Peyer's patch (tissue), 4 donors: ENCODE data around the gene MICAL3. TPM values are rescaled to one million over a fixed set of nuclear protein-coding genes. Genes with fewer than 3 reads are reported as not detected.

Source experiments
- DNase-seq, 3 donors: peaks; one replicate each; pipeline ENCODE4 v3.0.0-alpha.2; 2017 to 2019
- H3K27ac ChIP-seq, 4 donors: fragments of 200-600 bp; sonication (generic); one replicate each; pipeline ENCODE4 v1.5.1; 2016 to 2019
- H3K27me3 ChIP-seq, 2 donors: fragments of 200-600 bp; sonication (generic); one replicate each; pipeline ENCODE4 v1.5.1; 2019
- H3K36me3 ChIP-seq, 3 donors: fragments of 200-600 bp; sonication (generic); one replicate each; pipeline ENCODE4 v1.5.1; 2016 to 2019
- H3K4me1 ChIP-seq, 4 donors: fragments of 200-600 bp; sonication (generic); one replicate each; pipeline ENCODE4 v1.5.1; 2016 to 2019
- H3K4me3 ChIP-seq, 4 donors: fragments of 200-600 bp; sonication (generic); 1 replicate in 3 of 4; 2 replicates in 1 of 4; pipeline ENCODE4 v1.5.1; 2016 to 2019; ENCODE audit warnings: mild to moderate bottlenecking in 1 of 4
- H3K9me3 ChIP-seq, 4 donors: fragments of 200-600 bp; sonication (generic); one replicate each; pipeline ENCODE4 v1.5.1; 2016 to 2019; ENCODE audit warnings: mild to moderate bottlenecking in 1 of 4
- POLR2A ChIP-seq, 2 donors: fragments of 450-650 bp; IDR thresholded peaks; one replicate each; pipeline ENCODE4 v1.5.1; 2017; ENCODE audit warnings: antibody characterized with exemption in 2 of 2, mild to moderate bottlenecking in 2 of 2, moderate library complexity in 2 of 2
- total RNA-seq, 4 donors: library from RNA; depleted of rRNA; stranded (reverse); fragments of >200 nt; gene quantifications; one replicate each; pipeline ENCODE4 v1.1.0, GENCODE V29; 2016
- TF ChIP-seq, protein P1 (sequence below), 6 experiments: fragments of 450-650 bp in 4 of 6; fragments of 200-600 bp in 2 of 6; sonication (generic) in 1 of 6; IDR thresholded peaks; one replicate each; pipeline ENCODE4 v1.5.1; 2017 to 2019; ENCODE audit warnings: antibody characterized with exemption in 6 of 6, mild to moderate bottlenecking in 3 of 6, moderate library complexity in 1 of 6

MICAL3 gene
- total RNA-seq, 4 donors from 2014 or later = 68.5 to 99.1 (median 88.7) TPM

DNA sequence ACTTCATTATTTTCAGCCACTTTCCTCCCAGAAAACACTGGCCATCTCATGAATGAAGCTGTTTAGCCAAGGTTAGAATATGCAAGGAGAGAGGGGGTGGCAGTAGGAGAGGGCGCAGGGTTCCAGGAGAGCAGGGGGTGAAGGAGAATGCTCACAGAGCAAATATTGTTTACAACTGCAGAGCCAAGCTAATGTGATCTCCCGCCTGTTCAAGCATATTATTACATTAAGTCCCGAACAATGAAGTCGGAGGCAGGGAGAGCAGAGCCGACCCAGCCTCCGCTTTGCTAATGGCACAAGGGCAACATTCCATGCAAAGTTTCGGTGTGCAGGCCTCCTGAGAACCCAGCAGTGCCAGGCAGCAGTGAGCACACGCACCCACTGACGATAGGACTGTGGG lies 80.1 kb downstream of the MICAL3 start:
- H3K4me1 ChIP-seq = peaks cover 0 to 22% (median 1%) of the 10 kb centered on the region in 4 donors
- peak overlapping the region in 1 of 4 donors; percentile 3 for H3K27ac ChIP-seq
- no peak for DNase-seq

DNA sequence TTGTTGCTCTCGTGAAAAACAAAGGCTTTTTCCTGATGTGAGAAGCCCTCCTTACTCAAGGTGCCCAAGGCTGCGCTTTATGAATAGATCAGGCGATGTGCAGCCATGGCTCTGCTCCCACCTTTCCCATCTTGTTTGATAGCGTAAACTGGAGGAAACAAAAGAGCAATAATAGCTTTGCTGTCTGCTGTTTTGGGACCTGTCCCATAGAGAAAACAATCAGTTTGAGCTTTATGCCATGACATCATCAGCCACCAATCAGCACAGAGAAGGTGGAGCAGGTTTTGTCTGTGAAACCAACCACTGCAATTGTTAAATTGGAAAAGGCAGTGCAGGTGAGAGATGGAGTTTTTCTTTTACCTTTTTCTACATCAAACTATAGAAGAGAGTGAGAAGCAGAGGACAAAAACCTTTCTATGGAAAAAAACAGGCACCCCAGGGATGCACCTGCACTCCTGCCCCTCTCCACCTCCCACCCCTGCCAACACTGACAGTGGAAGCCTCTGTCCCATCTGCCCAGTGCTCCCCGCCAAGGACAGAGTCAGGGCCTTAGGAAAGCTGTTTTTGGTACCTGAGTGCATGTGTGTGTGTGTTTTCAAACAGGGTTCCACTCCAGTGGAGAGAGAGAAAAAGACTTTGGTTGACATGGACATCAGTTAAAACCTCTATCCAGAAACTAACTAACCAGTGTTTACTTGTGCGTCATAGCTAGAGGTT lies 80.7 kb downstream of the MICAL3 start:
- no peak overlapping the region for H3K4me3 ChIP-seq
- H3K4me1 ChIP-seq = peaks cover 0 to 22% (median 1%) of the 10 kb centered on the region in 4 donors
- peak overlapping the region in 1 of 4 donors; percentile 3 for H3K27ac ChIP-seq
- H3K27me3 ChIP-seq = no peaks in the 10 kb centered on the region
- peak in 1 of 3 donors; percentile 3 for DNase-seq
- H3K9me3 ChIP-seq = no peaks in the 10 kb centered on the region
- no peaks in the 10 kb centered on the region for H3K36me3 ChIP-seq
- TF ChIP-seq POLR2A (IDR thresholded peaks at IDR 0.05) = no peak
- TF ChIP-seq, protein P1, sequence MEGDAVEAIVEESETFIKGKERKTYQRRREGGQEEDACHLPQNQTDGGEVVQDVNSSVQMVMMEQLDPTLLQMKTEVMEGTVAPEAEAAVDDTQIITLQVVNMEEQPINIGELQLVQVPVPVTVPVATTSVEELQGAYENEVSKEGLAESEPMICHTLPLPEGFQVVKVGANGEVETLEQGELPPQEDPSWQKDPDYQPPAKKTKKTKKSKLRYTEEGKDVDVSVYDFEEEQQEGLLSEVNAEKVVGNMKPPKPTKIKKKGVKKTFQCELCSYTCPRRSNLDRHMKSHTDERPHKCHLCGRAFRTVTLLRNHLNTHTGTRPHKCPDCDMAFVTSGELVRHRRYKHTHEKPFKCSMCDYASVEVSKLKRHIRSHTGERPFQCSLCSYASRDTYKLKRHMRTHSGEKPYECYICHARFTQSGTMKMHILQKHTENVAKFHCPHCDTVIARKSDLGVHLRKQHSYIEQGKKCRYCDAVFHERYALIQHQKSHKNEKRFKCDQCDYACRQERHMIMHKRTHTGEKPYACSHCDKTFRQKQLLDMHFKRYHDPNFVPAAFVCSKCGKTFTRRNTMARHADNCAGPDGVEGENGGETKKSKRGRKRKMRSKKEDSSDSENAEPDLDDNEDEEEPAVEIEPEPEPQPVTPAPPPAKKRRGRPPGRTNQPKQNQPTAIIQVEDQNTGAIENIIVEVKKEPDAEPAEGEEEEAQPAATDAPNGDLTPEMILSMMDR (IDR thresholded peaks at IDR 0.05) = no peak

More for the DNA sequence above, 80.1 kb downstream of the MICAL3 start:
- Histone ChIP-seq H3K36me3 (no peaks in the 10 kb centered on the region), H3K27me3 (no peaks in the 10 kb centered on the region), H3K4me3 (no peak overlapping the region), H3K9me3 (no peaks in the 10 kb centered on the region)
- TF ChIP-seq, protein P1 (IDR thresholded peaks at IDR 0.05) = no peak
- TF ChIP-seq POLR2A (IDR thresholded peaks at IDR 0.05) = no peak

DNA sequence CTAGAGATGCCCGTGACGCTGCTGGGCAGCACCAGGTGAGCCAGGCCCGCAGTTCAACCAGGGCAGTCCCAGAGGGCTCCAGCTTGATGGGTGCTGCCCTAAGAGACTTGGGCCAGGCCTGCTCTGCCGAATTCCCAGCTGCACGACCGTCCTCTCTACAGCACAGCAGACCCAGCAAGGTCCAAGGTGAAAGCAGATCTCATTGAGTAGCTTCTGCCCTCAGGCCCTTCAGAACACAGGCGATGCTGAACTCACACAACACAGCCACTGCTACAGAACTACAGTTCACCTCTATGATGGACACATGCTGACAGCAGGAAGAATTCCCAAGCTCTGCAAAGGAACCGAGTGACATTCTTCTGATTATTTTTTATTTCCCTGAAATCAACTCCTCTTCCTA lies 81.6 kb downstream of the MICAL3 start:
- Histone ChIP-seq H3K27ac (no peak overlapping the region), H3K4me3 (no peak overlapping the region), H3K9me3 (no peaks in the 10 kb centered on the region), H3K36me3 (no peaks in the 10 kb centered on the region), H3K27me3 (no peaks in the 10 kb centered on the region), H3K4me1 (peaks cover 0 to 22% (median 1%) of the 10 kb centered on the region in 4 donors)
- no peak for TF ChIP-seq POLR2A (IDR thresholded peaks at IDR 0.05)
- DNase-seq = peak in 1 of 3 donors; percentile 27

DNA sequence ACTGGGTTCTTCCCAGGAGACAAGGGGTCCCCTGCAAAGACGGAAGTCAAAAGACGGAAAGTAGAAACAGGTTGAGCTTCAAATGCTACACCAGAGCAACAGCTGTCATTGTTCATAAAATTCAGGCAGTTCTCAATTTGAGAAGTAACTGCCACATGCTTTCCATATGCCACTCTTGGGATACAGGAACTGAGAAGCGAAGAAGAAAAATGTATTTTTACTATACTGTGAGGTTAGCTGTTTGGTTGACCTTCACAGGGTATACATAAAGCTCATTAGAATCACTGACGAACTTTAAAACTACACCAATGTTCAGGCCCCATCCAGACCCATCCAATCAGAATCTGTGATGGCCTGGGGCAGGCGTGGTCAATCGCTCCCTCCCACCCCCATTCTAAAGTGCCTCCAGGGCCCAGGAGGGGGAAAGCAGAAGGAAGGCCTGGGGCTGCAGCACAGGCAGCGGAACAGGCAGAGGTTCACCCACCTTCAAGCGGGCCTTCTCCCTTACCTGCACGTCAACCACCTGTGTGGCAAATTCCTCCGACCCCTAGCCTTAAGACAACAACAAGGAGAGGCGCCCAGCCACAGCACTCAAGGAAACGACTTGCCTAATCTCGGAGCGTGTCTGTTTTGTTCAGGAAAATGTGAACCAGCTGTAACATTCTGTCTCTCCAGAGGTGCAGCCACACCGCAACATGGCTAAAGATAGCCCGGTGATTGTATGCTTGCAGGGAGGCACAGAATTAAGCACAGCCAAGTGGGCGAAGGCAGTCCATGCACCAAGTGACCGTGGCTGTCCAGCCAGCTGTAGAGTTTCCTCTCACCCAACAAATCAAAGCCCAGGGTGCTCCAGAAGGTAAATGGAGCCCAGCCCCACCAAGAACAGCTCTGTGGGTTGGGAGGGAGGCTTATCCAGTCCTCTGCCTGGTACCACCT lies 82.6 kb downstream of the MICAL3 start:
- no peak overlapping the region for H3K4me3 ChIP-seq
- TF ChIP-seq, protein P1 (IDR thresholded peaks at IDR 0.05) = no peak
- TF ChIP-seq POLR2A (IDR thresholded peaks at IDR 0.05) = no peak
- no peaks in the 10 kb centered on the region for H3K9me3 ChIP-seq
- peak in 1 of 3 donors; percentile 29 for DNase-seq
- H3K36me3 ChIP-seq = no peaks in the 10 kb centered on the region
- no peak overlapping the region for H3K27ac ChIP-seq
- no peaks in the 10 kb centered on the region for H3K27me3 ChIP-seq
- H3K4me1 ChIP-seq = peaks cover 0 to 22% (median 1%) of the 10 kb centered on the region in 4 donors

DNA sequence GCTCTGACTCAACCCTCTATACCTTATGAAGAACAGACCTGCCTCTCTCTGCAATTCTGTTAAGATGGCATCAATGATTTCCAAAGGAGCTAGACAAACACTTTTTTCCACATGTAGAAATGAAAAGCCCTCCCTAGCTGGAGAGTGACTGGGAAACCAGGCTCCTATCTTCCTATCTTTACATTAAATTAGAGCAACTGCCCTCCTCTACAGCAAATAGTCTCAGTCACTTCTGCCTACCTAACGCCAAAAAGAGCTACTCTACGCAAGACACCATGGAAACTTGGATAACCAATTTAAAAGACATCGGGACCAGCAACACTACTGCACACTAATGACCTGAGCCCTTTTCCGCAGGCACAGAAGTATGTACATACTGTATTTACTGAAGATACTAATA lies 84.8 kb downstream of the MICAL3 start:
- Histone ChIP-seq H3K36me3 (no peaks in the 10 kb centered on the region), H3K9me3 (no peaks in the 10 kb centered on the region), H3K4me3 (no peak overlapping the region), H3K4me1 (peaks cover 0 to 3% (median under 1%) of the 10 kb centered on the region in 4 donors), H3K27ac (no peak overlapping the region), H3K27me3 (no peaks in the 10 kb centered on the region)
- no peak for DNase-seq
- no peak for TF ChIP-seq POLR2A (IDR thresholded peaks at IDR 0.05)
- TF ChIP-seq, protein P1 (IDR thresholded peaks at IDR 0.05) = no peak

DNA sequence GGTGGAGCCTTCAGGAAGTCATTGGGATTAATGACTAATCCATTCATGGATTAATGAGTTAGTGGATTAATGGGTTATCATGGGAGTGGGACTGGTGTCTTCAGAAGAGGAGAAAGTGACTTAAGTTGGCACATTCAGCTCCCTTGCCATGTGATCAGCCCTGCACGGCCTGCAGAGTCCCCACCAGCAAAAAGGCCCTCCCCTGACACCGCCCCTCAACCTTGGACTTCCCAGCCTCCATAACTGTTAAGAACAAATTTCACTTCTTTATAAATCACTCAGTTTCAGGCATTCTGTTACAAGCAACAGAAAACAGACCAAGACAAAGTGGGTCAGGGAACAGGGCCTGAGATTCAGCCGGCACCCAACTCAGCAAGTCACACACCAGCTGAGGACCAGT lies 85.3 kb downstream of the MICAL3 start:
- H3K27me3 ChIP-seq = no peaks in the 10 kb centered on the region
- H3K9me3 ChIP-seq = no peaks in the 10 kb centered on the region
- no peak overlapping the region for H3K4me3 ChIP-seq
- no peak overlapping the region for H3K27ac ChIP-seq
- no peaks in the 10 kb centered on the region for H3K4me1 ChIP-seq
- DNase-seq = peak in 1 of 3 donors; percentile 10
- no peak for TF ChIP-seq POLR2A (IDR thresholded peaks at IDR 0.05)
- TF ChIP-seq, protein P1 (IDR thresholded peaks at IDR 0.05) = no peak
- no peaks in the 10 kb centered on the region for H3K36me3 ChIP-seq
